NCI-H69 (cell line): Measurements from ENCODE around the gene ZNF622.

Experiments
- DNase-seq: peaks from one replicate; lab custom pipeline; 2025; lab: John Stamatoyannopoulos, UW

The ZNF622 gene

GRCh38 chr5:16431490-16431889 is 34.1 kb downstream of the ZNF622 start:
- peak; percentile 97 for DNase-seq

- DNase-seq: no peak
Measured at GRCh38 chr5:16430349-16431089, 35.1 kb downstream of the ZNF622 start.

- no peak for DNase-seq
Measured at GRCh38 chr5:16428359-16428758, 37.2 kb downstream of the ZNF622 start.

DNA sequence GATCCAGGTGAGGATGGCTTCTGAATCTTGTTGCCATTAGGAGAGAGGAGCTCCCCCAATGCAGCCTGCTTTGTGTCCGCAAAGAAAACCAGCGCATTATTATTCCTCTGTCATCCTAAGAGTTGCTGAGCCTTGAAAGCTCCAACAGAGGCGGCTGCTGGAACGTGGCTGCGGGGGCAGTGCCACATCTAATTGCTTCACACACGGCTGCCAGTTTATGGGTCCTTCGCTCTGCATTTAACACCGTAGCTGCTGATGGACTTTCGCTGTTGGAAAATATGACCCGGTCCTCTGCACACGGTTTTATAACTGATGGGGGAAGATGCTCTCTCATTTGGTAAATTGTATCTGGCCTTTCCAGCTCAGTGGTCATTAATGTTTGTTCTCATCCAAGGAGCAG is 38.0 kb downstream of the ZNF622 start:
- DNase-seq: peak; percentile 93

- peak; percentile 67 for DNase-seq
Measured at GRCh38 chr5:16418471-16418922, 47.1 kb downstream of the ZNF622 start.

DNA sequence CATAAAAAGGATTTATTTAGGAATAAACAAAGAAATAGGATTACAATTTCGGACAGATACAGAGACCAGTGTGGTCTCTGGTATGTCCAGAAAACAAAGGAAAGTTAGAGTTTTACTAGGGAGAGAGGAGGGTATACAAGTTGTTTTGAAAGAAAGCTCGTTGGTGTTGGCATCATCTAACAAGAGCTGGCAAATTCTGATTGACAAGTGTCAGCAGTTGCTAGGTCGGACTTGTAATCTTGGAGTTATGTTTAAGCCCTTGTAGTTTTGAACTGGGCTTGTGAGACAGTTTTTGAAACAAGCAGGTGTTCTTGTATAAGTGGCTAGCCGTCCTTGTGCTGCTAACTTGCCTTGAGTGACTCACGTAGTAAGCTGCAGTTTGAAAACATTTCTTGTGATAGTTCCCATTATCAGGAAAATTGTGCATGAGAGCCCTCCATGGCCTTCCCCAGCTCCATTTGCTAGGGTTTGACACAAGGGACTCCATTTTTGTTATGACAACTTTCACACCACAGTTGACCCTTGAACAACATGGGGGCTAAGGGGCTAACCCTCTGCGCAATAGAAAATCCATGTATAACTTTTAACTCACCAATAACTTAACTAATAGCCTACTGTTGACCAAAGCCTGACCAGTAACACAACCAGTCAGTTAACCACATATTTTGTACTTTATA is 48.1 kb downstream of the ZNF622 start:
- no peak for DNase-seq

DNA sequence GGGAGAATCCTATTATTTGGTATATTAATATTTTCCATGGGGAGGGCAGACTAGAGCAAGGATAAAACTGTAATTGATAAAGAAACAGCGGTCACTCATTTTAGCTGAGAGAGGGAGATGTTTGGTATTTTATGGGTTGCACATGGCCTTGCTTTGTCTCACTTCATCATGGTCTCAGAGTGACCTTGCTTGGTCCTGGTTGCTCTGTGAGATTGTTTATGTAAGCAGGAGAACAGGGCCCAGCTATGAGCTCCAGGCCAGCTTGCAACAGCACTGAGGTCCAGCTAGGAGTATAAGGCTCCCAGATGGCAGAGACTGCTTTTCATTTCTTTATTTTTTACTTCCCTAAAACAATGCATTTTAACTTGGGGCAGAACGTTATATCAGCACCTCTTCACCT is 50.7 kb downstream of the ZNF622 start:
- no peak for DNase-seq

DNA sequence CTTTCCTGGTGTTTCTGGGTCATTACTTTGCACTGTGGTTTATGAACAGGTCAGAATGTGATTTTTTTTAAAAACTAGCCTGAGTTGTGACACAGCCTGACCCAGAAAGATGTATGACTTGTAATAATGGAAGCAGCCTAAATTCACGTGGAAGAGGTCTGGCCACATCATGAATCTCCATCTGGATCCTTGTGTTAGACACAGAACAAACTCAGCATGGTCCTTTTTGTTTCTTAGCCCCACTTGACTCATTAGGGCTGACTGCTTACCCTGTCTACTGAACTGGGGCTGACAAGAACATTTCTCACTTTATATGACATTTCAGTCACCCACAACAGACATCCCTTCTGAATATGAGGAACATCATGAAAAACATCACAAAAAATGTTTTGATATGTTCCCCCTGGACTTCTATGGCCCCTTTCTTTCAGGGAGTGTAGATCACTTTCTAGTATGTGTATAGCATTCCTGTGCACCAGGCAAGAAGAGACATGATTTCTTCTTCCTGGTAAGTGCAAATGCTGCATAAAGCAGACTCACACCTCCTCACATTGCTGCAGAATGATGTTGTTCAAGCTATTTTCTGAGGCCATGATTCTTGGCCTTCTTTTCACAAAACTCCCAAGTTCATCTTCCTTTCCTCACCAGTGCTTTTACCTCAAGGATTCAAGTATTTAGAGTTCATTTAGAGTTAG is 52.3 kb downstream of the ZNF622 start:
- no peak for DNase-seq

DNA sequence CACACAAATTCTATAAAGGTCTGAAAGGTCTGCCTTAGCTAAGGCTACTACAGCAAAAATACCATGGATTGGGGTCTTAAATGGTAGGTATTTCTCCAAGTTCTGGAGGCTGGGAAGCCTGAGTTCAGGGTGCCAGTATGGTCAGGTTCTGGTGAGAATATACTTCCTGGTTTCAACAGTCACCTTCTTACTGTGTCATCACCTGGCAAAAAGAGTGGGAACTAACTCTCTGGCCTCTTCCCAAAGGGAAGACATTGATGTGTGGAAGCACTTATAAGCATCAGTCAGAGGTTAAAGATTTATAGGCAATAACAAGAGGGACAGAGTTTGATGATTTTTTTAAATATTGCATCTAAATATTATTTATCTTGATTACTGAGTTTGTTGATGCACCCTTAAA is 53.0 kb downstream of the ZNF622 start:
- DNase-seq: no peak

GRCh38 chr5:16411741-16412455 is 53.7 kb downstream of the ZNF622 start:
- DNase-seq: no peak

DNA sequence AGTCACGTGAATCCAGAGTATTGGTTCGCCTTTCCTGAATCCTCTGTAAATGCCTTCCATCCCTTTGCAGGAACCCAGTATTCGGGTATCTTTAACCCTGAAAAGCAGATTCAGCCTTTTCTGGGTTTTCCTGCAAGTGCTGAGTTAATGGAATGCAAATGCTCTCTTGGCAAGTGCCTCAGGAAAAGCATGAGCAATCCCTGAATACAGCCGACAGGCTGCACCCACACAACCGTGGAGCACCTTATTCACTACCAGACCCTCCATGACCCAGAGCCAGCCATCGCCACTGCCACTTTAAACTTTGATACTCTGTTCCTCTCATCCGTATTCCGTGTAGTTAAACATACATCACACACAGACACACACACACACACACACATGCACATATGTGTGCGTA is 54.4 kb downstream of the ZNF622 start:
- no peak for DNase-seq

GRCh38 chr5:16410338-16410737 is 55.3 kb downstream of the ZNF622 start:
- peak; percentile 82 for DNase-seq

- peak; percentile 54 for DNase-seq
Measured at GRCh38 chr5:16406630-16407029, 59.0 kb downstream of the ZNF622 start.

DNA sequence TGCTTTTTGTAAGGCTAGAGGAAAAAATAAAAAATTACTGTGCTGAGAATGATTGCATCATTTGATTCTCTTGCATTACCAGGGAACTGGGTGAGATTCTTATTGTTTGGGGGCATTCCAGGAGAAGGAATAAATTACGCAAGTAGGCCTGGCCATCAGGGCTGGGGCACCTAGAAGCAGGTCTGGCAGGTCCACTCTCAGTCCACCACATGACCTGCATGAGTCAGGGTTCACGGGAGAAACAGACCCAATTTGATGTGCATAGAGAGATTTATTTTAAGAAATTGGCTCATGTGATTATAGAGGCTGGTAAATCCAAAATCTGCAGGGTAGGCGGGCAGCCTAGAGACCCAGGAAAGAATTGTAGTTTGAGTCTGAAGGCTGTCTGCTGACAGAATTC is 59.6 kb downstream of the ZNF622 start:
- DNase-seq: no peak
